Bronchial epithelial cell (primary cell): Measurements from ENCODE around the gene MCCC1. TPM values are rescaled to one million over a fixed set of nuclear protein-coding genes. Genes with fewer than 3 reads are reported as not detected.

Experiments
- DNase-seq: peaks from one replicate; pipeline ENCODE4 v3.0.0-alpha.2; 2010; ENCODE audit warnings: low read depth
- FAIRE-seq: peaks from 2 replicates; lab custom pipeline; 2011; peaks lifted over from hg19 to GRCh38; lab: Jason Lieb, UNC
- H3K27me3 ChIP-seq: 2 replicates; pipeline ENCODE4 v1.5.1; 2011; ENCODE audit warnings: low read length; ENCODE audit not compliant: control insufficient read depth, insufficient read depth
- H3K36me3 ChIP-seq: 2 replicates; pipeline ENCODE4 v1.5.1; 2011; ENCODE audit warnings: low read length; ENCODE audit not compliant: control insufficient read depth, insufficient read depth
- H3K4me3 ChIP-seq: 2 replicates; pipeline ENCODE4 v1.5.1; 2011; ENCODE audit warnings: mild to moderate bottlenecking, low read depth, low read length, control low read depth
- total RNA-seq: library from RNA; depleted of rRNA; stranded (reverse); fragments of >200 nt; gene quantifications from 2 replicates; pipeline ENCODE4 v1.2.1, GENCODE V29; 2014
- TF ChIP-seq, protein P1 (sequence below): IDR thresholded peaks from 2 replicates; pipeline ENCODE4 v1.5.1; 2011; ENCODE audit warnings: mild to moderate bottlenecking, moderate library complexity, low read length, control low read depth, inconsistent platforms; ENCODE audit not compliant: insufficient read depth, severe bottlenecking

The MCCC1 gene
- total RNA-seq, 1 donor from 2014 or later, result 17.9 TPM

DNA sequence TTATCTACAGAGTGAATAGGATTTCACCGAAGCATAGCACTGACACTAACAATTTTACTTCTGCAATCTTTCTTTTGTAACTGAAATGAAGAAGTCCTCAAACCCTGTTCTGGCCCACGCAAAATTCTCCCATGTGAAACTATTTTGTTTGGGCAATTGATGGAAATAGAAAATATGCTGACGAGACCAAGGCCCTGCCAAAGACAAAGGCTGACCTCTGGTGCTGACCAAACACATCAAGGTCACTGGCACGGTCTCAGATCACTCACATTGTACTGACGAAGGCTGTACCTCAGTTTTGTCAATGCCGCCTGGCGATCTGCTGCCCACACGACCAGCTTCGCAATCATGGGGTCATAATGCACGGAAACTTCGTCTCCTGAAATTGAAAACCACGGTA is 60.5 kb downstream of the MCCC1 start:
- FAIRE-seq, result no peak
- Histone ChIP-seq H3K4me3 (no peak overlapping the region), H3K27me3 (no peaks in the 10 kb centered on the region), H3K36me3 (peaks cover 5% of the 10 kb centered on the region)
- TF ChIP-seq, protein P1, sequence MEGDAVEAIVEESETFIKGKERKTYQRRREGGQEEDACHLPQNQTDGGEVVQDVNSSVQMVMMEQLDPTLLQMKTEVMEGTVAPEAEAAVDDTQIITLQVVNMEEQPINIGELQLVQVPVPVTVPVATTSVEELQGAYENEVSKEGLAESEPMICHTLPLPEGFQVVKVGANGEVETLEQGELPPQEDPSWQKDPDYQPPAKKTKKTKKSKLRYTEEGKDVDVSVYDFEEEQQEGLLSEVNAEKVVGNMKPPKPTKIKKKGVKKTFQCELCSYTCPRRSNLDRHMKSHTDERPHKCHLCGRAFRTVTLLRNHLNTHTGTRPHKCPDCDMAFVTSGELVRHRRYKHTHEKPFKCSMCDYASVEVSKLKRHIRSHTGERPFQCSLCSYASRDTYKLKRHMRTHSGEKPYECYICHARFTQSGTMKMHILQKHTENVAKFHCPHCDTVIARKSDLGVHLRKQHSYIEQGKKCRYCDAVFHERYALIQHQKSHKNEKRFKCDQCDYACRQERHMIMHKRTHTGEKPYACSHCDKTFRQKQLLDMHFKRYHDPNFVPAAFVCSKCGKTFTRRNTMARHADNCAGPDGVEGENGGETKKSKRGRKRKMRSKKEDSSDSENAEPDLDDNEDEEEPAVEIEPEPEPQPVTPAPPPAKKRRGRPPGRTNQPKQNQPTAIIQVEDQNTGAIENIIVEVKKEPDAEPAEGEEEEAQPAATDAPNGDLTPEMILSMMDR, result no peak
- DNase-seq, result no peak

DNA sequence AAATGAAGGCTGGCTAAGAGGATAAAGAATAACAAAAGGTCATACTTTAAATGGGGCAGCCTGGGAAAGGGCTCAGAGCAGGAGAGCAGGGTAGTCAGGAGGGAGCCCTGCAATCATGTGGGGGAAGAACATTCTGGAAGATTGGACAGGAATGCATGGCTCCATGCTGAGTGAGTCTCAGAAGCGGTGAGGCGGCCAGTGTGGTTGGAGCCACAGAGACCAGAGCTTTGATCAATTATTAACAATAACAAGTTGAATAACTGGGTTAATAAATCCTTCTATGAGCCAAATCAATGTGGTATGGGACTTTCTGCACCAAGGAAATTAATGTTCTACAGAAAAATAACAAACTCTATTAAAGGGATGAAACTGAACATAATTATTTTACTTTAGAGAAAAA is 61.1 kb downstream of the MCCC1 start:
- TF ChIP-seq, protein P1, result no peak
- FAIRE-seq (no peak), DNase-seq (no peak)
- Histone ChIP-seq H3K4me3 (no peak overlapping the region), H3K36me3 (peaks cover 6% of the 10 kb centered on the region), H3K27me3 (no peaks in the 10 kb centered on the region)

DNA sequence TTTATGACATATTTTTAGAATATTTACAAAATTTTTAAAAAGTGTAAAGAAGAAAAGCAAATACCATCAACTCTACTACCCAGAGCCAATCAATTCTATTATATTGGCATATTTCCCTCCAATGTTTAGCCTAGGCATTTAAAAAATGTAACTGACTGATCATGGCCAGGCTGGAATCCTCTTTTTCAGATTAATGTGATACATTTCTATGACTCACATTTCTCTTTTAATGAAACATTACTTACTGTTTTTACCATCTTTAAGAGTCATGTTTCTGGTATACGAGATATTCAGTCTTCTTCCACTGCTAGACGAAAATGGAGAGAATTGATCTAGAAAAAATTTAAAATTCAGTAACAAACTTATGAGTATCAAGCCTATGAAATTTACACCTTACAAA is 65.5 kb downstream of the MCCC1 start:
- Histone ChIP-seq H3K36me3 (peaks cover 5% of the 10 kb centered on the region), H3K4me3 (no peak overlapping the region), H3K27me3 (no peaks in the 10 kb centered on the region)
- TF ChIP-seq, protein P1, result no peak
- no peak for DNase-seq
- no peak for FAIRE-seq

DNA sequence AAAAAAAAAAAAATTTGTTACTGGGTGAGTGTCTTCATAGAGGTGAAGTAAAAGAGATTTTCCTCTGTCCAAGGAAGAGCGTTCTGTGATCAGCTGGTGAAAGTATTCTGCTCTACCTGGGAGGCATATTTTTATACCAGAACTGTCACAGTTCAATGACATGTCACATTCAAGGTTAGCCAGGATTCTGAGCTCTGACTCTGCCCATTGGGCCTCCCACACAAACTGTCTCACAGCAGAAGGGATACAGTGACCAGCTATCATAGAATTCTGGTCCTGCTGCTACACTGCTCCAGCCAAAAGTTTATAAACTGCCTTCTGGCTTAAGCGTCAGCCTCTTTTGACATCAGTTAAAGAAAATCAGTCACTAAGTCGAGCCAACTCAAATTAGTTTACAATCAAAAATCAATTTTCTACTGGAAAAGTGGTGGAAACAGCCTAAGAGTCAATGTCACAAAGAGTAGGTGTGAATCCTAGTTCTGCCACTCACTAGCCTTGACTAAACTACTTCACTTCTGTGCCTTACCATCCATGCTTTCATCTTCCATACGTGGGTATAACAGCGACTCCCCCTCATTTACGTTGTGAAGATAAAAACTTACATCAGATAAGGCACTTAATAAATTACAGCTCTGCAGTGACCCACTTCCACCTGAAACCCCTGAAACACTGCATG is 66.3 kb downstream of the MCCC1 start:
- Histone ChIP-seq H3K27me3 (no peaks in the 10 kb centered on the region), H3K4me3 (no peak overlapping the region), H3K36me3 (peaks cover 5% of the 10 kb centered on the region)
- DNase-seq (no peak), FAIRE-seq (no peak)
- TF ChIP-seq, protein P1, result no peak

DNA sequence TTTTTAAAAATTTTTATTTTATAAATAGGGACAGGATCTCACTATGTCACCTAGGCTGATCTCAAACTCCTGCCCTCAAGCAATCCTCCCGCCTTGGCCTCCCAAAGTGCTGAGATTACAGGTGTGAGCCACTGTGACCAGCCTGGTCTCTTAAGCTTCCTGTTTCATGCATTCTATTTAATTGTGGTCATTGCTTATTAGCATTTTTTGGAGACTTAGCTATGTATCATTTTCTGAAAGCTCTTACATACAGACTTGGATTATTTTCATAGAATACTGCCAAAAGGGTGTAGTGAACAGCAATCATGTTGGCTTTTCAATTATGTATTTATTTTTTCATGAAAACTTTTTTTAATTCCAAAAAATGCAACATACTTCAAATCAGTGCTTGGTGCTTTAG is 67.5 kb downstream of the MCCC1 start:
- TF ChIP-seq, protein P1, result no peak
- no peaks in the 10 kb centered on the region for H3K27me3 ChIP-seq
- DNase-seq (no peak), FAIRE-seq (no peak)
- H3K4me3 ChIP-seq, result no peak overlapping the region
- peaks cover 2% of the 10 kb centered on the region for H3K36me3 ChIP-seq

DNA sequence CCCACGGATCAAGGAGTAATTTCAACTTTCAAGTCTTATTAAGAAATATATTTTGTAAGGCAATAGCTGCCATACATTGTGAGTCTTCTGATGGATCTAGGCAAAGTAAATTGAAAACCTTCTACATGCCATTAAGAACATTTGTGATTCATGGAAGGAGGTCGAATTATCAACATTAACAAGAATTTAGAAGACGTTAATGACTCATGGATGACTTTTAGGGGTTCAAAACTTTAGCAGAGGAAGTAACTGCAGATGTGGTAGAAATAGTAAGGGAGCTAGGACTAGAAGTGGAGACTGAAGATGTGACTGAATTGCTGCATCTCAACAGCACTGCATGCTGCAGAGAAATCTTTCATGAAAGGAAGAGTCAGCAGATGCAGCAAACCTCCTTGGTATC is 70.9 kb downstream of the MCCC1 start:
- TF ChIP-seq, protein P1, result no peak
- FAIRE-seq (no peak), DNase-seq (no peak)
- no peak overlapping the region for H3K4me3 ChIP-seq
- H3K36me3 ChIP-seq, result peaks cover 2% of the 10 kb centered on the region
- H3K27me3 ChIP-seq, result no peaks in the 10 kb centered on the region
